Smooth muscle cell (in vitro differentiated cells): ENCODE measurements around the gene IGSF9B. TPM values are rescaled to one million over a fixed set of nuclear protein-coding genes. Genes with fewer than 3 reads are reported as not detected.

Source experiments
- DNase-seq: peaks from one replicate; lab custom pipeline; 2025; ENCODE audit not compliant: unreplicated experiment; lab: John Stamatoyannopoulos, UW
- H2AFZ ChIP-seq: fragments of 200-600 bp; sonication (generic); 2 replicates; pipeline ENCODE4 v1.6.0; 2016; ENCODE audit warnings: antibody characterized with exemption, low read depth, mild to moderate bottlenecking
- H3F3A ChIP-seq: fragments of 200-600 bp; sonication (generic); 2 replicates; pipeline ENCODE4 v1.6.0; 2017; ENCODE audit warnings: antibody characterized with exemption, low read depth
- H3K27ac ChIP-seq: fragments of 200-600 bp; sonication (generic); 2 replicates; pipeline ENCODE4 v1.5.1; 2016; ENCODE audit warnings: low read depth, mild to moderate bottlenecking
- H3K27me3 ChIP-seq: fragments of 200-600 bp; sonication (generic); 2 replicates; pipeline ENCODE4 v1.6.1; 2016; ENCODE audit warnings: low read depth, mild to moderate bottlenecking
- H3K36me3 ChIP-seq: fragments of 200-600 bp; sonication (generic); 2 replicates; pipeline ENCODE4 v1.5.1; 2016; ENCODE audit warnings: low read depth
- H3K4me1 ChIP-seq: fragments of 200-600 bp; sonication (generic); 2 replicates; pipeline ENCODE4 v1.5.1; 2016; ENCODE audit warnings: low read depth
- H3K4me2 ChIP-seq: fragments of 200-600 bp; sonication (generic); 2 replicates; pipeline ENCODE4 v1.6.0; 2016; ENCODE audit warnings: mild to moderate bottlenecking
- H3K4me3 ChIP-seq: fragments of 200-600 bp; sonication (generic); 2 replicates; pipeline ENCODE4 v1.5.1; 2016; ENCODE audit warnings: mild to moderate bottlenecking
- H3K79me2 ChIP-seq: fragments of 200-600 bp; sonication (generic); 2 replicates; pipeline ENCODE4 v1.6.0; 2016; ENCODE audit warnings: low read depth, mild to moderate bottlenecking
- H3K9ac ChIP-seq: fragments of 200-600 bp; sonication (generic); 2 replicates; pipeline ENCODE4 v1.6.0; 2016; ENCODE audit warnings: low read depth
- H3K9me3 ChIP-seq: fragments of 200-600 bp; sonication (generic); replicated peaks from 2 replicates; pipeline ENCODE4 v1.5.1; 2016; ENCODE audit warnings: low read depth
- H4K20me1 ChIP-seq: fragments of 200-600 bp; sonication (generic); 2 replicates; pipeline ENCODE4 v1.6.0; 2016; ENCODE audit warnings: low read depth
- WGBS: methylation state at CpG from one replicate; pipeline ENCODE4 v1.1.7; 2016; ENCODE audit warnings: low lambda C conversion rate; 5-methylcytosine and 5-hydroxymethylcytosine counted together
- polyA plus RNA-seq: library from polyadenylated mRNA; unstranded; fragments of >200 nt; fragmentation: Nextera tagmentation; extraction: Ambion mirVana; gene quantifications from 2 replicates; pipeline ENCODE4 v1.2.1, GENCODE V29; 2016
- total RNA-seq: library from RNA; depleted of rRNA; stranded (reverse); fragments of >200 nt; gene quantifications from 2 replicates; pipeline ENCODE4 v1.2.3, GENCODE V29; 2014
- TF ChIP-seq, protein P1 (sequence below): fragments of 200-600 bp; sonication (generic); IDR thresholded peaks from 2 replicates; pipeline ENCODE4 v1.5.1; 2017; ENCODE audit warnings: borderline replicate concordance, mild to moderate bottlenecking, antibody characterized with exemption; ENCODE audit not compliant: insufficient read depth, poor library complexity, severe bottlenecking

The IGSF9B gene
- total and polyA plus RNA-seq, 2 experiments from 2014 or later = 0.82 to 1.7 TPM

DNA sequence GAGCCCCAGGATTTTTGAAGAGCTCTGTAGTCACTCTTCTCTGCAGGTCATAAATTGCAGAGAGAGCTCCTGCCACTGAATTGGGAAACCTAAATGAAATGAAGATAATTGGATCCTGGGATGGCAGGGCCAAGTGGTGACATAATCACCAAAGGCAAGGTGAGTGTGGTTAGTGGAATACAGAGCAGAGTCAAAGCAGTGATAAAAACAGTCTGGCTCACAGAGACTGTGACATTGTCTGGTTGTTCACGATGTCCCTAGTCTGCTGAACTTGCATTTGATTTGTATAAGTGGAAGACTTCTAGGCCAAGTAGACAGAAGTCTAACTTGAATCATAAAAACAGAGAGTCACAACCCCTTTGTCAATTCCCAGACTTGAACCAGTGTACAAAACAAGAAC, 84.6 kb downstream of the IGSF9B start:
- no peak for DNase-seq
- 25% methylated on average over 1 of the region's 1 CpG for WGBS
- Histone ChIP-seq H3K9me3 (no peaks in the 10 kb centered on the region), H3K4me2 (no peak overlapping the region), H3K9ac (no peak overlapping the region), H3K79me2 (no peaks in the 10 kb centered on the region), H3K36me3 (no peaks in the 10 kb centered on the region), H3K4me3 (no peak overlapping the region), H3K27ac (no peak overlapping the region), H4K20me1 (no peaks in the 10 kb centered on the region), H3F3A (no peaks in the 10 kb centered on the region), H2AFZ (no peak overlapping the region), H3K27me3 (no peaks in the 10 kb centered on the region), H3K4me1 (no peaks in the 10 kb centered on the region)
- TF ChIP-seq, protein P1, sequence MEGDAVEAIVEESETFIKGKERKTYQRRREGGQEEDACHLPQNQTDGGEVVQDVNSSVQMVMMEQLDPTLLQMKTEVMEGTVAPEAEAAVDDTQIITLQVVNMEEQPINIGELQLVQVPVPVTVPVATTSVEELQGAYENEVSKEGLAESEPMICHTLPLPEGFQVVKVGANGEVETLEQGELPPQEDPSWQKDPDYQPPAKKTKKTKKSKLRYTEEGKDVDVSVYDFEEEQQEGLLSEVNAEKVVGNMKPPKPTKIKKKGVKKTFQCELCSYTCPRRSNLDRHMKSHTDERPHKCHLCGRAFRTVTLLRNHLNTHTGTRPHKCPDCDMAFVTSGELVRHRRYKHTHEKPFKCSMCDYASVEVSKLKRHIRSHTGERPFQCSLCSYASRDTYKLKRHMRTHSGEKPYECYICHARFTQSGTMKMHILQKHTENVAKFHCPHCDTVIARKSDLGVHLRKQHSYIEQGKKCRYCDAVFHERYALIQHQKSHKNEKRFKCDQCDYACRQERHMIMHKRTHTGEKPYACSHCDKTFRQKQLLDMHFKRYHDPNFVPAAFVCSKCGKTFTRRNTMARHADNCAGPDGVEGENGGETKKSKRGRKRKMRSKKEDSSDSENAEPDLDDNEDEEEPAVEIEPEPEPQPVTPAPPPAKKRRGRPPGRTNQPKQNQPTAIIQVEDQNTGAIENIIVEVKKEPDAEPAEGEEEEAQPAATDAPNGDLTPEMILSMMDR = no peak

- Histone ChIP-seq H3F3A (no peaks in the 10 kb centered on the region), H3K27me3 (no peaks in the 10 kb centered on the region), H3K36me3 (no peaks in the 10 kb centered on the region), H3K27ac (no peak overlapping the region), H4K20me1 (no peaks in the 10 kb centered on the region), H3K4me2 (no peak overlapping the region), H3K4me3 (no peak overlapping the region), H3K9me3 (no peaks in the 10 kb centered on the region), H3K9ac (no peak overlapping the region), H3K79me2 (no peaks in the 10 kb centered on the region), H2AFZ (no peak overlapping the region), H3K4me1 (no peaks in the 10 kb centered on the region)
- no peak for DNase-seq
- TF ChIP-seq, protein P1 = no peak
Observed at GRCh38 chr11:133867456-133867855, 89.3 kb downstream of the IGSF9B start.

GRCh38 chr11:133865466-133865865, 91.3 kb downstream of the IGSF9B start:
- Histone ChIP-seq H3F3A (no peaks in the 10 kb centered on the region), H3K4me3 (no peak overlapping the region), H3K79me2 (no peaks in the 10 kb centered on the region), H3K9ac (no peak overlapping the region), H3K4me1 (no peaks in the 10 kb centered on the region), H4K20me1 (no peaks in the 10 kb centered on the region), H2AFZ (no peak overlapping the region), H3K27me3 (no peaks in the 10 kb centered on the region), H3K36me3 (no peaks in the 10 kb centered on the region), H3K4me2 (no peak overlapping the region), H3K9me3 (no peaks in the 10 kb centered on the region), H3K27ac (no peak overlapping the region)
- TF ChIP-seq, protein P1 = no peak
- 94% methylated on average over 11 of the region's 11 CpGs for WGBS
- DNase-seq = no peak

DNA sequence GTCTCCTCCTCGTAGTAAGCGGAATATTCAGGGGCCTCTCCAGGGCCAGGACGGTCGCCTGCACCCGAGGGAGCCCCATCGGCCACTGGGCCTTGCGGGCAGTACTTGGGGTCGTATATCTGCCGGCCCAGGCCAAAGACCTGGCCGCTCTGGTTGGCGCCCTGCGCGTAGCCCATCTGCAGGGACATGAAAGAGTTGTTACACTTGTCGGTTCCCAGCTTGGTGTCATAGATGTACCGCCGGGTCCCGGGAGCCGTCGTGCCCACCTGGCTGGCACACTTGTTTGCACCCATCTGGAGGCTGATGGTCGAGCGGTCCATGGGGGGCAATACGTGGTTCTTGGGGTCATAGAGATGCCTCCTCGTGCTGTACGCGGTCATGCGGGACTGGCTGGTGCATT, 92.0 kb downstream of the IGSF9B start:
- no peaks in the 10 kb centered on the region for H3K4me1 ChIP-seq
- DNase-seq = no peak
- H3K27me3 ChIP-seq = no peaks in the 10 kb centered on the region
- H4K20me1 ChIP-seq = no peaks in the 10 kb centered on the region
- H3K4me3 ChIP-seq = no peak overlapping the region
- no peaks in the 10 kb centered on the region for H3K79me2 ChIP-seq
- no peaks in the 10 kb centered on the region for H3K36me3 ChIP-seq
- H3K27ac ChIP-seq = no peak overlapping the region
- H3F3A ChIP-seq = no peaks in the 10 kb centered on the region
- H3K9me3 ChIP-seq = no peaks in the 10 kb centered on the region
- no peak overlapping the region for H3K9ac ChIP-seq
- H3K4me2 ChIP-seq = no peak overlapping the region
- H2AFZ ChIP-seq = no peak overlapping the region
- 95% methylated on average over 26 of the region's 26 CpGs for WGBS
- TF ChIP-seq, protein P1 = no peak
